ENCODE data around the gene EGR4.

DNA sequence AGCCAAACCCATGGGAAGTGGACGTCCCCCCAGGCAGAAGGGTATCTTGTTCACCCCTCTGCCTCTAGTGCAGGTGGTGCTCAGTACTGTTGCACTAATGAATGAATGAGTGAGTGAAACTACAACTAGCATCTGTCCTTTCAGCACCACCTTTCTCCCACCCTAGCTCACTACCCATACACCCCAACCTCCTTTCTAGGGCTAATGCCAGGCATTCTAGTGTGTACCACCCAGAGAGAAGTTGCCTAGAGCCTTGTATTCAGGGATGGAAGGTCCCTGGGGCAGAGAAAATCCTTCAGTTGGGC, 36.8 kb downstream of the EGR4 start:
- TF ChIP-seq FOS (IDR thresholded peaks at IDR 0.05; ENCODE audit: low read depth, low read length), result no peak
- TF ChIP-seq, protein P1, sequence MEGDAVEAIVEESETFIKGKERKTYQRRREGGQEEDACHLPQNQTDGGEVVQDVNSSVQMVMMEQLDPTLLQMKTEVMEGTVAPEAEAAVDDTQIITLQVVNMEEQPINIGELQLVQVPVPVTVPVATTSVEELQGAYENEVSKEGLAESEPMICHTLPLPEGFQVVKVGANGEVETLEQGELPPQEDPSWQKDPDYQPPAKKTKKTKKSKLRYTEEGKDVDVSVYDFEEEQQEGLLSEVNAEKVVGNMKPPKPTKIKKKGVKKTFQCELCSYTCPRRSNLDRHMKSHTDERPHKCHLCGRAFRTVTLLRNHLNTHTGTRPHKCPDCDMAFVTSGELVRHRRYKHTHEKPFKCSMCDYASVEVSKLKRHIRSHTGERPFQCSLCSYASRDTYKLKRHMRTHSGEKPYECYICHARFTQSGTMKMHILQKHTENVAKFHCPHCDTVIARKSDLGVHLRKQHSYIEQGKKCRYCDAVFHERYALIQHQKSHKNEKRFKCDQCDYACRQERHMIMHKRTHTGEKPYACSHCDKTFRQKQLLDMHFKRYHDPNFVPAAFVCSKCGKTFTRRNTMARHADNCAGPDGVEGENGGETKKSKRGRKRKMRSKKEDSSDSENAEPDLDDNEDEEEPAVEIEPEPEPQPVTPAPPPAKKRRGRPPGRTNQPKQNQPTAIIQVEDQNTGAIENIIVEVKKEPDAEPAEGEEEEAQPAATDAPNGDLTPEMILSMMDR (conservative IDR thresholded peaks at IDR 0.05; ENCODE audit: low read depth, low read length), result no peak
- no peak for TF ChIP-seq MAFK (IDR thresholded peaks at IDR 0.05; ENCODE audit: low read depth, low read length)
- no peak for TF ChIP-seq POLR2A (IDR thresholded peaks at IDR 0.05; ENCODE audit: low read depth, low read length)
- TF ChIP-seq RAD21 (IDR thresholded peaks at IDR 0.05; ENCODE audit: low read length), result no peak
- TF ChIP-seq CEBPB (IDR thresholded peaks at IDR 0.05; ENCODE audit: low read depth, low read length), result no peak
- TF ChIP-seq, protein P2, sequence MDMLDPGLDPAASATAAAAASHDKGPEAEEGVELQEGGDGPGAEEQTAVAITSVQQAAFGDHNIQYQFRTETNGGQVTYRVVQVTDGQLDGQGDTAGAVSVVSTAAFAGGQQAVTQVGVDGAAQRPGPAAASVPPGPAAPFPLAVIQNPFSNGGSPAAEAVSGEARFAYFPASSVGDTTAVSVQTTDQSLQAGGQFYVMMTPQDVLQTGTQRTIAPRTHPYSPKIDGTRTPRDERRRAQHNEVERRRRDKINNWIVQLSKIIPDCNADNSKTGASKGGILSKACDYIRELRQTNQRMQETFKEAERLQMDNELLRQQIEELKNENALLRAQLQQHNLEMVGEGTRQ (IDR thresholded peaks at IDR 0.05; ENCODE audit: low read depth, low read length), result no peak
- TF ChIP-seq CHD1 (IDR thresholded peaks at IDR 0.05; ENCODE audit: low read depth, low read length), result no peak
- TF ChIP-seq NFE2L2 (IDR thresholded peaks at IDR 0.05; ENCODE audit: low read depth, low read length), result no peak
- no peak for TF ChIP-seq SMC3 (IDR thresholded peaks at IDR 0.05; ENCODE audit: low read depth, low read length)
- no peak for TF ChIP-seq BHLHE40 (IDR thresholded peaks at IDR 0.05; ENCODE audit: low read depth, low read length)
- TF ChIP-seq MXI1 (IDR thresholded peaks at IDR 0.05; ENCODE audit: borderline replicate concordance, low read depth, low read length), result no peak
- TF ChIP-seq MAZ (IDR thresholded peaks at IDR 0.05; ENCODE audit: borderline replicate concordance, low read depth, low read length), result no peak
- no peak for TF ChIP-seq RCOR1 (IDR thresholded peaks at IDR 0.05; ENCODE audit: insufficient replicate concordance, low read length)

Data from IMR-90 (cell line).